CD4-positive, alpha-beta T cell (primary cell): ENCODE data around the gene UXS1. TPM values are rescaled to one million over a fixed set of nuclear protein-coding genes. Genes with fewer than 3 reads are reported as not detected.

ENCODE experiments used
- ATAC-seq: fragments of 200-7000 bp; cut with Tn5 transposase; one replicate; pipeline ENCODE4 v1.10.0; 2022; ENCODE audit warnings: mild to moderate bottlenecking; ENCODE audit not compliant: poor library complexity
- CTCF ChIA-PET: fragments of 350-600 bp; sonication (Branson Sonifier 250); formaldehyde crosslinking; loops from one replicate; lab custom pipeline; 2021; ENCODE audit warnings: antibody characterized with exemption, inconsistent platforms; lab: Charles Lee
- POLR2A ChIA-PET: fragments of 350-600 bp; sonication (Branson Sonifier 250); formaldehyde crosslinking; loops from one replicate; lab custom pipeline; 2021; ENCODE audit warnings: antibody characterized with exemption, inconsistent platforms; lab: Charles Lee
- DNase-seq, 14 experiments: peaks; one replicate each; pipeline ENCODE4 v3.0.0-alpha.2; 2013 to 2020; ENCODE audit warnings: mixed read lengths in 2 of 14
- H3K27ac ChIP-seq, 2 donors: one replicate each; pipeline versions ENCODE4 v1.5.1 to v1.7.0; 2013; ENCODE audit warnings: low read length in 2 of 2, low read depth in 1 of 2, mild to moderate bottlenecking in 1 of 2
- H3K27me3 ChIP-seq, 2 experiments: 1 replicate in 1 of 2; 2 replicates in 1 of 2; pipeline versions ENCODE4 v1.6.1 to v1.7.0; 2013; ENCODE audit warnings: low read length in 2 of 2, control low read depth in 1 of 2, mild to moderate bottlenecking in 1 of 2, moderate library complexity in 1 of 2; ENCODE audit not compliant: insufficient read depth in 2 of 2, control insufficient read depth in 1 of 2
- H3K36me3 ChIP-seq: one replicate; pipeline ENCODE4 v1.6.1; 2013; ENCODE audit warnings: low read length, control low read depth; ENCODE audit not compliant: insufficient read depth
- H3K4me1 ChIP-seq: one replicate; pipeline ENCODE4 v1.6.1; 2013; ENCODE audit warnings: low read length, control low read depth; ENCODE audit not compliant: insufficient read depth
- H3K4me3 ChIP-seq: one replicate; pipeline ENCODE4 v1.5.1; 2013; ENCODE audit warnings: mild to moderate bottlenecking, low read length, moderate library complexity
- H3K9me3 ChIP-seq, 2 experiments: 1 replicate in 1 of 2; 2 replicates in 1 of 2; pipeline versions ENCODE4 v1.6.1 to v1.7.0; 2013; ENCODE audit warnings: low read length in 2 of 2, mild to moderate bottlenecking in 2 of 2, control low read depth in 1 of 2, moderate library complexity in 1 of 2; ENCODE audit not compliant: control insufficient read depth in 1 of 2, insufficient read depth in 1 of 2
- H3K27ac Mint-ChIP-seq: one replicate; pipeline ENCODE4 v1.8.0; 2020; ENCODE audit warnings: mixed read lengths
- H3K27me3 Mint-ChIP-seq: one replicate; pipeline ENCODE4 v1.8.0; 2021; ENCODE audit warnings: mixed read lengths
- H3K36me3 Mint-ChIP-seq: one replicate; pipeline ENCODE4 v1.8.0; 2021; ENCODE audit warnings: low read depth, mixed read lengths
- H3K4me1 Mint-ChIP-seq: one replicate; pipeline ENCODE4 v1.8.0; 2021; ENCODE audit warnings: low read depth, mixed read lengths
- H3K4me3 Mint-ChIP-seq: one replicate; pipeline ENCODE4 v1.8.0; 2020; ENCODE audit warnings: mild to moderate bottlenecking, mixed read lengths
- H3K9me3 Mint-ChIP-seq: one replicate; pipeline ENCODE4 v1.8.0; 2020; ENCODE audit warnings: mixed read lengths
- intact Hi-C, 2 experiments: fragments of 100-400 bp; cut with DNase I in 1 of 2; cut with micrococcal nuclease in 1 of 2; formaldehyde crosslinking; loops; one replicate each; pipeline versions ENCODE4 v1.15.1 to v1.9.0; 2023 to 2025; cut with DNase I, micrococcal nuclease
- total RNA-seq, 174 experiments: library from RNA in 2 of 174; stranded (reverse) in 2 of 174; gene quantifications; one replicate each; pipeline ENCODE4 v1.2.3 and lab custom pipeline; 2021 to 2026
- TF ChIP-seq, protein P1 (sequence below): fragments of 200-600 bp; IDR thresholded peaks from one replicate; pipeline ENCODE4 v1.8.0; 2022; ENCODE audit warnings: antibody characterized with exemption, mild to moderate bottlenecking

The UXS1 gene
- total RNA-seq, 2 experiments from 2014 or later = 59.3 to 67.1 TPM

DNA sequence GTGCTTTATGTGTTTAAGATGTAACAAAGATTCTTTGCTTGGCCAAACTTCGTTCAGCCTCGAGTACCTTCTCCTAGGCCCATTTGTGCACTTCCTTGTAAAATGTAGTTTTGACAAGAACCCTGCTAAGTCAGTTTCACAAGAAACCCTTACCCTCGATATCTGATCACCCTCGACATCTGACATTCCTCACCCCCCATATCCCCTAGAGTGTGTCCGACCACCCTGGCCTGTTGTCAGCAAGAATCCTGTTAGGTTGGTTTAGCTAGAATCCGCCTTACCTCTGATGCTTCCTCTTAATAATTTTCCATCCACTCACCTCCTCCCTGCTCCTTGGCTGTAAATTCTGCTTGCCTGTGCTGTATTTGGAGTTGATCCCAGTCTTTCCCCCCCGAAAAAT lies 85.3 kb downstream of the UXS1 start:
- ChIA-PET CTCF (no interaction called here), POLR2A (interaction anchor here (0.7 to 2.7 kb wide), 2 partner anchors 52 to 158 kb away, joined by 4 to 7 read pairs; no protein-coding TSS in a partner anchor)
- H3K27ac ChIP-seq = no peak overlapping the region
- TF ChIP-seq, protein P1, sequence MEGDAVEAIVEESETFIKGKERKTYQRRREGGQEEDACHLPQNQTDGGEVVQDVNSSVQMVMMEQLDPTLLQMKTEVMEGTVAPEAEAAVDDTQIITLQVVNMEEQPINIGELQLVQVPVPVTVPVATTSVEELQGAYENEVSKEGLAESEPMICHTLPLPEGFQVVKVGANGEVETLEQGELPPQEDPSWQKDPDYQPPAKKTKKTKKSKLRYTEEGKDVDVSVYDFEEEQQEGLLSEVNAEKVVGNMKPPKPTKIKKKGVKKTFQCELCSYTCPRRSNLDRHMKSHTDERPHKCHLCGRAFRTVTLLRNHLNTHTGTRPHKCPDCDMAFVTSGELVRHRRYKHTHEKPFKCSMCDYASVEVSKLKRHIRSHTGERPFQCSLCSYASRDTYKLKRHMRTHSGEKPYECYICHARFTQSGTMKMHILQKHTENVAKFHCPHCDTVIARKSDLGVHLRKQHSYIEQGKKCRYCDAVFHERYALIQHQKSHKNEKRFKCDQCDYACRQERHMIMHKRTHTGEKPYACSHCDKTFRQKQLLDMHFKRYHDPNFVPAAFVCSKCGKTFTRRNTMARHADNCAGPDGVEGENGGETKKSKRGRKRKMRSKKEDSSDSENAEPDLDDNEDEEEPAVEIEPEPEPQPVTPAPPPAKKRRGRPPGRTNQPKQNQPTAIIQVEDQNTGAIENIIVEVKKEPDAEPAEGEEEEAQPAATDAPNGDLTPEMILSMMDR = no peak
- no peaks in the 10 kb centered on the region for H3K9me3 Mint-ChIP-seq
- H3K36me3 ChIP-seq = peaks cover 58% of the 10 kb centered on the region
- H3K4me1 Mint-ChIP-seq = peaks cover 9% of the 10 kb centered on the region
- H3K4me3 Mint-ChIP-seq = no peak overlapping the region
- no peak overlapping the region for H3K4me3 ChIP-seq
- H3K27me3 Mint-ChIP-seq = no peaks in the 10 kb centered on the region
- H3K27me3 ChIP-seq = no peaks in the 10 kb centered on the region
- H3K4me1 ChIP-seq = no peaks in the 10 kb centered on the region
- intact Hi-C loops = loop anchor here (5.0 to 10.0 kb wide), 3 partner anchors 84 to 366 kb away; partner anchors contain the start of gene UXS1 (in 1 of the 2)
- ATAC-seq = no peak
- H3K36me3 Mint-ChIP-seq = peaks cover 38% of the 10 kb centered on the region
- no peak overlapping the region for H3K27ac Mint-ChIP-seq
- no peaks in the 10 kb centered on the region for H3K9me3 ChIP-seq
- no peak for DNase-seq

DNA sequence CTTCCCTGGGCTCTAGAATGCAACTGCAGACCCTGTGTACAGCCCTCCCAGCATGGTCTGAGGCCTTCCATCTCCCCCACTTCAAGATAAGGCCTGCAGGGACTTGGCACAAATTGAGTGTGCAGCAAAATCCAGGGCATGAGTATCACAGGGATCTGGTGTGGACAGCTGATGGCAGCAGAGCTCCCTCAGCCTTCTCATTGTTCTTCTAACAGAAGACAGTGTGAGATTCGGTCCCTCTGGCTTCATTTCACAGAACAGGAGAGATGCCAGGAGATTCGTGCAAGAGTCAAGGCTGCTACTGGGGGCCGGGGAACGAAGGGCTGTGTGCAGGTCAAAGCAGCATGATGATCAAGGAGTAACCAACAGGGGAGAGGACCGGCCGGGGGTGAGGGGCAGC lies 85.8 kb downstream of the UXS1 start:
- Histone ChIP-seq H3K4me1 (no peaks in the 10 kb centered on the region), H3K27me3 (no peaks in the 10 kb centered on the region), H3K9me3 (no peaks in the 10 kb centered on the region), H3K36me3 (peaks cover 59% of the 10 kb centered on the region), H3K27ac (no peak overlapping the region), H3K4me3 (no peak overlapping the region)
- Mint-ChIP-seq H3K4me1 (peaks cover 9% of the 10 kb centered on the region), H3K27me3 (no peaks in the 10 kb centered on the region), H3K9me3 (no peaks in the 10 kb centered on the region), H3K36me3 (peaks cover 36% of the 10 kb centered on the region), H3K27ac (no peak overlapping the region), H3K4me3 (no peak overlapping the region)
- ChIA-PET CTCF (no interaction called here), POLR2A (interaction anchor here (0.7 to 2.7 kb wide), 2 partner anchors 52 to 157 kb away, joined by 4 to 7 read pairs; no protein-coding TSS in a partner anchor)
- intact Hi-C loops = loop anchor here (5.0 to 10.0 kb wide), 3 partner anchors 84 to 366 kb away; partner anchors contain the start of gene UXS1 (in 1 of the 2)
- DNase-seq (peak in 3 of 14 experiments; percentile 32 to 46 (median 37)), ATAC-seq (peak; percentile 38)
- TF ChIP-seq, protein P1 = peak; percentile 24

DNA sequence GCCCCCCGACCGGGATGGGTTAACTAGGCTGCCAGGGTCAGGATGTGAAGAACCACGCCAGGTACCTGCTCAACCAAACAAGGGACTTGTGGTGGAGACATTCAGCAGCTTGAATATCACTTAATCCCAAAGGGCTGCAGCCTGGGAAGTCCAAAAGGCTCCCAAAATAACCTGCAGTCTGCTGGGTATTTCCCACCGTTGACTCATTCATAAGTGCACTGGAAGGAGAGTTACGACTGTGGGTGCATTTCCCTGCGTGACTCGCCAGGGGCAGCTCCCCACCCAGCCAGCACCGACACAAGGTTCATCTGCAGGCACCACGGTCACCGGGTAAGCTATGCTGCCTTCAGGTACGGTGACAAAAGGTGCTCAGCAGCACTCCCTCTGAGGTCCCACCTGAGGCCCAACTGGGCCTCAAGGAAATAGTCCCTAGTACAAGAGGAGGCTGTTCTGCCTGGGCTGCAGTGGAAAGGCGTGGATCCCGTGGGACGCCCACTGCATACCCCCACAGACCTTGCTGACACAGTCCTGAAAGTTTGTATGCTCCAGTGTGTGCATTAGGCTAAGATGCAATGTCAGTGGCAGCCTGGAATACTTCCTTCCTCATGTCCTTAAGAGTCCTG lies 86.5 kb downstream of the UXS1 start:
- Mint-ChIP-seq H3K27ac (no peak overlapping the region), H3K4me1 (peaks cover 9% of the 10 kb centered on the region)

More for the DNA sequence above, 86.5 kb downstream of the UXS1 start:
- Mint-ChIP-seq H3K36me3 (peaks cover 36% of the 10 kb centered on the region), H3K27me3 (no peaks in the 10 kb centered on the region), H3K4me3 (no peak overlapping the region), H3K9me3 (no peaks in the 10 kb centered on the region)
- Histone ChIP-seq H3K27me3 (no peaks in the 10 kb centered on the region), H3K4me1 (no peaks in the 10 kb centered on the region), H3K4me3 (no peak overlapping the region), H3K36me3 (peaks cover 63% of the 10 kb centered on the region), H3K27ac (peak overlapping the region; percentile 9 to 27), H3K9me3 (no peaks in the 10 kb centered on the region)
- ATAC-seq (peak; percentile 60), DNase-seq (peak in 9 of 14 experiments; percentile 19 to 74 (median 36))
- ChIA-PET CTCF (no interaction called here), POLR2A (interaction anchor here (2.7 kb wide), 1 partner anchor 53 kb away, joined by 7 read pairs; no protein-coding TSS in a partner anchor)
- TF ChIP-seq, protein P1 = no peak
- intact Hi-C loops = loop anchor here (5.0 to 10.0 kb wide), 3 partner anchors 85 to 367 kb away; partner anchors contain the start of gene UXS1 (in 1 of the 2)
